Hepatocyte (in vitro differentiated cells): ENCODE results near the gene INTS4. TPM values are rescaled to one million over a fixed set of nuclear protein-coding genes. Genes with fewer than 3 reads are reported as not detected.
"Not testable (repeated sequence)": the region's sequence is repeated elsewhere in the genome, so short reads cannot be mapped to it uniquely, and the experiment has no call there.

Source experiments
- DNase-seq: peaks from one replicate; pipeline ENCODE4 v3.0.0-alpha.2; 2016; ENCODE audit warnings: low spot score
- H2AFZ ChIP-seq: fragments of 200-600 bp; sonication (generic); 2 replicates; pipeline ENCODE4 v1.6.0; 2016; ENCODE audit warnings: antibody characterized with exemption, mild to moderate bottlenecking
- H3K27ac ChIP-seq: fragments of 200-600 bp; sonication (generic); 2 replicates; pipeline ENCODE4 v1.5.1; 2016; ENCODE audit warnings: mild to moderate bottlenecking
- H3K27me3 ChIP-seq: fragments of 200-600 bp; sonication (generic); 2 replicates; pipeline ENCODE4 v1.6.1; 2016
- H3K36me3 ChIP-seq: fragments of 200-600 bp; sonication (generic); replicated peaks from 2 replicates; pipeline ENCODE4 v1.5.1; 2016; ENCODE audit warnings: low read depth; ENCODE audit not compliant: insufficient read depth
- H3K4me1 ChIP-seq: fragments of 200-600 bp; sonication (generic); 2 replicates; pipeline ENCODE4 v1.5.1; 2016; ENCODE audit warnings: mild to moderate bottlenecking, moderate library complexity; ENCODE audit not compliant: insufficient read depth
- H3K4me2 ChIP-seq: fragments of 200-600 bp; sonication (generic); 2 replicates; pipeline ENCODE4 v1.6.0; 2016
- H3K4me3 ChIP-seq: fragments of 200-600 bp; sonication (generic); 2 replicates; pipeline ENCODE4 v1.5.1; 2016; ENCODE audit warnings: mild to moderate bottlenecking
- H3K79me2 ChIP-seq: fragments of 200-600 bp; sonication (generic); 2 replicates; pipeline ENCODE4 v1.6.0; 2017; ENCODE audit warnings: mild to moderate bottlenecking
- H3K9me2 ChIP-seq: fragments of 200-600 bp; sonication (generic); replicated peaks from 2 replicates; pipeline ENCODE4 v1.6.0; 2017; ENCODE audit warnings: mild to moderate bottlenecking; ENCODE audit not compliant: insufficient read depth
- H3K9me3 ChIP-seq: fragments of 200-600 bp; sonication (generic); 2 replicates; pipeline ENCODE4 v1.5.1; 2016; ENCODE audit warnings: low read depth, mild to moderate bottlenecking
- H4K20me1 ChIP-seq: fragments of 200-600 bp; sonication (generic); 2 replicates; pipeline ENCODE4 v1.6.0; 2016; ENCODE audit warnings: mild to moderate bottlenecking; ENCODE audit not compliant: insufficient read depth, poor library complexity, severe bottlenecking
- CTCF ChIP-seq: fragments of 200-600 bp; sonication (generic); IDR thresholded peaks from 2 replicates; pipeline ENCODE4 v1.5.1; 2016; ENCODE audit warnings: antibody characterized with exemption, mild to moderate bottlenecking; ENCODE audit not compliant: poor library complexity
- EZH2 ChIP-seq: fragments of 200-600 bp; sonication (generic); IDR thresholded peaks from 2 replicates; pipeline ENCODE4 v1.6.1; 2016; ENCODE audit warnings: antibody characterized with exemption, mild to moderate bottlenecking, borderline replicate concordance
- EZH2phosphoT487 ChIP-seq: fragments of 200-600 bp; sonication (generic); IDR thresholded peaks from one replicate; pipeline ENCODE4 v1.6.1; 2018; ENCODE audit warnings: antibody characterized with exemption, mild to moderate bottlenecking, low read depth, moderate library complexity; ENCODE audit not compliant: unreplicated experiment, severe bottlenecking
- WGBS: methylation state at CpG from one replicate; pipeline ENCODE4 v1.1.6; 2016; ENCODE audit warnings: low lambda C conversion rate; ENCODE audit errors: missing lambda C conversion rate; 5-methylcytosine and 5-hydroxymethylcytosine counted together
- polyA plus RNA-seq: library from polyadenylated mRNA; unstranded; fragments of >200 nt; fragmentation: Nextera tagmentation; extraction: Ambion mirVana; gene quantifications from 2 replicates; pipeline ENCODE4 v1.2.1, GENCODE V29; 2016
- total RNA-seq: library from RNA; depleted of rRNA; stranded (reverse); fragments of >200 nt; gene quantifications from 2 replicates; pipeline ENCODE4 v1.2.3, GENCODE V29; 2014

Gene INTS4
- total and polyA plus RNA-seq, 2 experiments from 2014 or later = 24.0 to 28.0 TPM

GRCh38 chr11:77882396-77882795 lies 112.1 kb downstream of the INTS4 start:
- Histone ChIP-seq H3K4me2 (no peak overlapping the region), H3K4me3 (no peak overlapping the region), H3K4me1 (no peaks in the 10 kb centered on the region), H3K9me3 (no peaks in the 10 kb centered on the region), H3K79me2 (no peaks in the 10 kb centered on the region), H3K27me3 (no peaks in the 10 kb centered on the region), H3K27ac (no peak overlapping the region), H3K9me2 (no peaks in the 10 kb centered on the region), H3K36me3 (no peaks in the 10 kb centered on the region), H2AFZ (no peak overlapping the region), H4K20me1 (no peaks in the 10 kb centered on the region)
- DNase-seq = no peak
- no peak for TF ChIP-seq EZH2phosphoT487
- TF ChIP-seq CTCF = no peak
- no peak for TF ChIP-seq EZH2
- 94% methylated on average over 3 of the region's 3 CpGs for WGBS

- H3K27me3 ChIP-seq = no peaks in the 10 kb centered on the region
- H3K4me1 ChIP-seq = no peaks in the 10 kb centered on the region
- no peaks in the 10 kb centered on the region for H3K9me2 ChIP-seq
- no peak overlapping the region for H3K27ac ChIP-seq
- TF ChIP-seq CTCF = no peak
- no peak for TF ChIP-seq EZH2
- no peak for TF ChIP-seq EZH2phosphoT487
- H2AFZ ChIP-seq = no peak overlapping the region
- no peaks in the 10 kb centered on the region for H3K9me3 ChIP-seq
- no peaks in the 10 kb centered on the region for H4K20me1 ChIP-seq
- no peak for DNase-seq
- H3K79me2 ChIP-seq = no peaks in the 10 kb centered on the region
- H3K4me3 ChIP-seq = no peak overlapping the region
- H3K4me2 ChIP-seq = no peak overlapping the region
- no peaks in the 10 kb centered on the region for H3K36me3 ChIP-seq
- WGBS = 90% methylated on average over 3 of the region's 3 CpGs
Observed at GRCh38 chr11:77879218-77879617, 115.2 kb downstream of the INTS4 start.

- not testable (repeated sequence) for H3K36me3 ChIP-seq
- 84% methylated on average over 4 of the region's 4 CpGs for WGBS
Observed at GRCh38 chr11:77878247-77878646, 116.2 kb downstream of the INTS4 start.

GRCh38 chr11:77876045-77876444 lies 118.4 kb downstream of the INTS4 start:
- TF ChIP-seq CTCF (no peak), EZH2phosphoT487 (no peak), EZH2 (no peak)

More at GRCh38 chr11:77878247-77878646, 116.2 kb downstream of the INTS4 start:
- not testable (repeated sequence) for H2AFZ ChIP-seq, H3K9me2 ChIP-seq, H3K27ac ChIP-seq, H3K9me3 ChIP-seq, H3K4me1 ChIP-seq, H3K79me2 ChIP-seq, H3K4me2 ChIP-seq, H3K27me3 ChIP-seq, H4K20me1 ChIP-seq, H3K4me3 ChIP-seq
- peak; percentile 17 for DNase-seq

More at GRCh38 chr11:77876045-77876444, 118.4 kb downstream of the INTS4 start:
- H4K20me1 ChIP-seq = no peaks in the 10 kb centered on the region
- H3K36me3 ChIP-seq = no peaks in the 10 kb centered on the region
- no peaks in the 10 kb centered on the region for H3K9me2 ChIP-seq
- no peak overlapping the region for H2AFZ ChIP-seq
- no peak overlapping the region for H3K27ac ChIP-seq
- H3K4me3 ChIP-seq = no peak overlapping the region
- no peak for DNase-seq
- H3K27me3 ChIP-seq = no peaks in the 10 kb centered on the region
- H3K79me2 ChIP-seq = no peaks in the 10 kb centered on the region
- H3K4me2 ChIP-seq = no peak overlapping the region
- H3K9me3 ChIP-seq = no peaks in the 10 kb centered on the region
- 70% methylated on average over 3 of the region's 3 CpGs for WGBS
- no peaks in the 10 kb centered on the region for H3K4me1 ChIP-seq
